Fibroblast of peridontal ligament (primary cell): ENCODE data around the gene KCNH1.
"Not testable (repeated sequence)": the region's sequence is repeated elsewhere in the genome, so short reads cannot be mapped to it uniquely, and the experiment has no call there.

ENCODE experiments used
- DNase-seq: peaks from one replicate; pipeline ENCODE4 v3.0.0-alpha.2; 2010; ENCODE audit errors: extremely low read depth

Gene KCNH1

GRCh38 chr1:211095381-211095780 is 38.6 kb downstream of the KCNH1 start:
- DNase-seq, result no peak

- DNase-seq, result no peak
These were observed 41.0 kb downstream of the KCNH1 start for GRCh38 chr1:211092955-211093354.

DNA sequence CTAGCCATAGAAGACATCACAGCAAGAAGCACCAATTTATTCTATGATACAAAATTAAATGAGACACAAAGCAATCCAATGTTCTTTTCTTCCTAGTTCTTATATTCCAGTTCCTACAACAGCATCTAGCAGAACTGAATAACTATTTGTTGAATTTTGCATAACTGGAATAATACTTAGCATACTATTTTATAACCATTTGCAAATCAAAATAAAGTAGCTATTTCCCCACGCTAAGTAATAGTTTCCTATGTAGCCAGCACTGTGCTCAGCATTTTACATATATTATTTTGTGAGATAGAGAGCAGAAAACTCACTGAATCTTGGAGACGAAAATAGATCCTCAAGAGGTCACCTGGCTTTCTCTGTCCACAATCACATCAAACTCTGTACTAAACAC is 42.1 kb downstream of the KCNH1 start:
- DNase-seq, result no peak

DNA sequence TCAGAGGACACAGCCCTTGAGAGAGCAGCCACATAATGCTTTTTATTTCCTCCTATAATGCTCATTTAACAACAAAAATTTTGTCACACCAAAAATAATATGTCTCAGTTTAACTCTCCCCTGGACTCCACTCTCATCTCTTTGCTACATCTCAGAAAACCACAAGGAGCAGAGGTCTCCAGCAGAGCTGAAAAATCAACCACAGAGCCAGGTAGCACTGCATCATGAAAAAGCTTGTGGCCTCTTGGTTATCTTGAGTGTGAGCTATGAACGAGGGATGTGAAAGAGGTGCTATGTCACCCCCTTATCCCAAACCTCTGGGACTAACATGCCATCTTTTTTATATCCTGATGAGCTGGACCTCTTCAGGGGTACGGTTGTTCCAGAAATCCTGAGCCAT is 44.4 kb downstream of the KCNH1 start:
- no peak for DNase-seq

GRCh38 chr1:211088156-211088555 is 45.8 kb downstream of the KCNH1 start:
- no peak for DNase-seq

DNA sequence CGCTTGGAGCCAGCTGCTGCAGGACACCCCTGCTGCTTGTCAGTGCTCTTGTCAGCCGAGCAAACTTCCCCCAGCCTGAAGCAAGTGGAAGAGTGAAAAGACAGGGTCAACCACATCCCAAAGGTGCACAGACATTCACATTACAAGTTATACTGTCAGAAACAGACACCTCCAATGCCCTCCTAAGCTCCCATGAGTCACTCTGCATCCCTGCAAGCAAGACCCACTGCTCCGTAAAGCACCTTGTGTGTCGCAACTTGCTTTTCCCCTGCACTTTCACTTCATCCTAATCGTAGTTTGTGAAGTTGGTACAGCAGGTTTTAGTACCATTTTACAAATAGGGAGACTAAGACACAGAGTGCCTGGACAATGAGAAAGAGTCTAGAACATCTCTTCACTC is 51.1 kb downstream of the KCNH1 start:
- no peak for DNase-seq

- DNase-seq, result not testable (repeated sequence)
These were observed 52.5 kb downstream of the KCNH1 start for GRCh38 chr1:211081447-211081846.

DNA sequence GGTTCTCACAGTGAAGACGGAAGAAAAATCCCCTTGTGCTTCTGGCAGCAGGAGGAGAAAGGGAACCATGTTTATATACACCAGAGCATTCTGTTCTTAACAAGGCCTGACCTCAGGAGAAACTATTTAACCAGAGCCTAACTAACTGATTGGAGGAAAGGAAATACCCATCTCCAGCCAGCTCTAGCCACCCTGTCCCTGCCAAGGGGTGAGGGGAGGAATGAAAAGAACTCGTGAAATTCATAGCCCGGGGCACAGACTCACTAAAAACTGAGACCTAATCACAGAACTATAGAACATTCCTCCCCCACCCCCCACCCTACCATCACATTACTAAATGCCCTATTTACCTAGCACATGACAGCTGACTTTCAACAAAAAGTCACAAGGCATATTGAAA is 65.0 kb downstream of the KCNH1 start:
- no peak for DNase-seq

- DNase-seq, result no peak
These were observed 67.1 kb downstream of the KCNH1 start for GRCh38 chr1:211066781-211067384.

DNA sequence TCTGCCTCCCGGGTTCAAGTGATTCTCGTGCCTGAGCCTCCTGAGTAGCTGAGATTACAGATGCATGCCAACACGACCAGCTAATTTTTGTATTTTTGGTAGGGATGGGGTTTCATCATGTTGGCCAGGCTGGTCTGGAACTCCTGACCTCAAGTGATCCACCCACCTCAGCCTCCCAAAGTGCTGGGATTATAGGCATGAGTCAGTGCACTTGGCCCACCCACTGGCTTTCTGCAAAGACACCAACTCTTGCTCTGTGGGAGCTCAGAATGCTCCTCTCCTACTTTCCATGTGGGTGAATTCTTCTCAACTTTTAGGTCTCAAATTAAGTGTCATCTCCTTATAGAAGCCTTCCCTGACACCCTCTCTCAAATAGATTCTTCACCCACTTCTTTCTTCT is 92.1 kb downstream of the KCNH1 start:
- not testable (repeated sequence) for DNase-seq

- peak; percentile 70 for DNase-seq
These were observed 96.9 kb downstream of the KCNH1 start for GRCh38 chr1:211037095-211037494.

DNA sequence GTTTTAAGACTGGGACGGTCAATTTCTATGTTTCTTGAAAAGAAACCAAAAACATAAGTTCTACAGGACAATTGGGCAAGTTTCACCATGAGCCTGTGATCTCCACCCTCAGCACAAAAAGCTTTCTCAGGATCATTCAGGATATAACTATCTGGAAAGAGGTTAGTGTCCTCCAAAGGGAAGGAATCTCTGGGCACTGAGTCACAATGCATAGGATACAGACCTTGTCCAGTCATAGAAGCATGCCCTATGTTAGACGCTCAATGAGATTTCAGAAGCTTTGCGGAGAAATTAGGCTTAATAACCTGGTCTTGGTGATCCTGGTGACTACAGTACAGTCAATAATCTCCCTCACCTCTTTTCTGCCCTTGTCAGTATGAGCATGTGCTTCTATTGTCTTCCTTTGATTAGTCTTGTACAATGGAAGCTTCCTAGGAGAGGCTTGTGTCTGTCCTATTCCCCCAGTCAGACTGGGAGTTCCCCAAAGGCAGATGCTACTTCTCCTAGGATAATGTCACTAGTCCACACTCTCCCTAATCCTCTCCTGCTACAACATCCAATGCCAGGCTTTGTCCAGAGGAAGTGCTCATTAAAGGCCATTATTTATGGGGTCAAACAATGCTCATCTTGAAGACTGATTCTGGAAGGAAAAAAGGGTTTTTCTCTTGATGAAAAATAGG is 97.4 kb downstream of the KCNH1 start:
- DNase-seq, result no peak

DNA sequence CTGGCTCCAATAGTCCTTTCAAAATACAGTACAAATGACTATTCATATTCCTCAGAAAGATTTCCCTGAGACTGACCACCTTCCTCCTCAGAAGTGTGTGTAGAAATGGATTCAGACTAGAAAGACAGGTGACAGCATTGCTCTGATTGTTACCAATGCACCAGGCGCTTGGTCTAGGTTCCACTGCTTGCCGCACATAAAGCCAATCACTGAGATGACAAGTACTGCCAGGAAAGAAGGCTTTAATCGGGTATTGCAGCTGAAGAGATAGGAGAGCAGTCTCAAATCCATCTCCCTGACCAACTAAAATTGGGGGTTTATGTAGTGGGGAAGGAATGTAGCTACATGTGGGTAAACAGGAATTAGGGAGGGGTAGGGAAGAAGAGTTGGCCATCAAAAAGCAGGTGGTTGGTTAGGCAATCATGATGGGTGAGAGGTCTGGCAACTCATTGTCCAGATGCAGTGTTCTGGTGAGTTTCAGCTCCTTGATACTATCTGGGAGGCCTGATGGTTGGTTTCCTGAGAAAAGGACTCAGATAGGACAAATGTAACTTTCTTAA is 98.0 kb downstream of the KCNH1 start:
- no peak for DNase-seq

GRCh38 chr1:211033921-211034525 is 99.9 kb downstream of the KCNH1 start:
- peak; percentile 15 for DNase-seq

DNA sequence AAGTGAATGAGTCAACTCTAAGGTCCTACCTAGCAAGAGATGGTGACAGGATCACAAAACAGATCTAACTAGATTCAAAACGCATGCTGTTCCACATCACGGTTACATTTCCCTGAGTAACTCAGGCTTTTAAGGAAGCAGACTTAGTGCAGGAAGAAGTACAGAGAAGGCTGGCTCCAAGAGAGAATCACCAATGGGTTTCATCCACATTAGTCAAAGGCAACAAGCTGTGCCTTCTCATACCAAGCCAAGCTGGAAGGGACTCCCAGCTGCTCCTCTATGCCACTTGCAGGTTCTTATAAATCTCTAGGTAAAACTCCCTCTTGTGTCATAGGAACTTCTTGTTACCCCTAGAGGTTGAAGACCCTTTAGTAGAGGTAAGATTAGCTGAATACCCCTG is 109.0 kb downstream of the KCNH1 start:
- no peak for DNase-seq

DNA sequence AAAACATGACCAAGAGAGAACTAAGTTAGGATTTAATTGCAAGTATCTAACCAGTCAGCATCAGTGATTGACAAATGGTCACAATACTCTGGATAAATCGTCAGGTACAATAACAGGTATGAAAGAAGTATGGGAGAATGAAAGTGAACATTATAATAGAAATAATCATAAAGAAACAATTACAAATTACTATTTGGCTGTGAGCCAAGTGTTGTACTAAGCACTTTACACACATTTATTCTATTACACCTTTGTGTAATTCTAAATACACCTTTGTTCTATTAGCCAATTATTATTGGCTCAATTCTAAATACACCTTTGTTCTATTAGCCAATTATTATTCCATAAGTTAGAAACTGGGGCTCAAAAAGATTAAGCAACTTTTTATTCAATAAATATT is 114.7 kb downstream of the KCNH1 start:
- no peak for DNase-seq

- DNase-seq, result no peak
These were observed 115.3 kb downstream of the KCNH1 start for GRCh38 chr1:211018690-211019089.

- no peak for DNase-seq
These were observed 116.8 kb downstream of the KCNH1 start for GRCh38 chr1:211017075-211017718.

DNA sequence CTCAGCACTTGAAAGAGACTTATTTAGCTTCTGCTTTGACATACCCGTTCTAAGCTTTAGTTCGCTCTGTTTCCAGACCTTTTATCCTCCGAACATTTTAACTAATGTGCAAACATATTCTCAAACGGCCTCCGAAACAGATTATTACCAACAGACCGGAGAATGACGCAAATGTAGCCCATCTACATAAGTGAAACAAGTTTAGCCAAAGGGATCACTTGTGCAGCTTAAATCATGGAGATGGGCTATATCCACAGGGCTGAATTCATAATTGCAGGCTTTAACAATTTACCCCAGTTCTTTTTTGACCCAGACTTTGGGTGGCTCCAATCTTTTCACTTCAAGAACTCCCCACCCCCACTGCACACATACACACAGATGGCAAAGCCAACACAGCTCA is 119.7 kb downstream of the KCNH1 start:
- no peak for DNase-seq

DNA sequence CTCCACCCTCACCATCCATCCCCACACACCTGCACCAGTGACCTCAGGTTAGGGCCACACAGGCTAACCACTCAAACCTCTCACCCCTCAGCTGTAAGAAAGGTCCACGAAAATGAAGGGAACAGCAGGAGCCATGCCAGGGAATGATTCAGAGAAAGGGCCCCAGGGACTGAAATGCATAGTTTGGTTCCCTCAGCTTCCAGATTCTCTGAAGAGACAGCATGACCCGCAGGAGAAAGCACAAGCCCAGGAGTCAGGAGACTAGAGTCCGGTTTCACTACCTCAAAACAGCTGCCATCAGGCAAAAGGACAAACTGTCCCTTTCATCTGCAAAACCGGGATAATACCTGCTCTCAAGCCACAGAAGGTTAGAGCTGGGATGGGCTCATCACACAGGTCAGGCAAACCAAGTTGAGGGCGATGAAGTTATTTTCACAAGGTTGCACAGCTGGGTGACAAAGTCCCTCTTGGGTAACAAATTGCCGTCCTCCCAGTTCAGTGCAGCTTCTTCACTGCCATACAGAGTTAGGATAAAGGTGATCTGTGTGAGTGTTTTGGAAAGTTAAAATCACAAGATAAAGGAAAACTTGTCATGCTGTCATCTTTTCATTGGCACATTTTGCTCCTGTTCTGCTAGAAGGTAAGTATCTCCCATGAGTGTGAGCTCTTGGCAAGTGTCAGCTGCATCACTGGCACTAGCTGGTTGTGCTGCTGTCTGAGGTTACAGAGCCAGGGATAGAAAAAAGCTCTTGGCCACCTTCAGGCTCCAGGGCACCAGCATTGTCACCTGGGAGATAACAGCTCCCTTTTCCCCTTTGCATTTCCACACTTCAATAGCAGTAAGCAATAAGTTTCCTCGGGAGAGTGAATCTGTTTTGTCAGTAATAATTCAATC is 120.4 kb downstream of the KCNH1 start:
- peak; percentile 9 for DNase-seq

GRCh38 chr1:211011128-211011527 is 122.8 kb downstream of the KCNH1 start:
- DNase-seq, result not testable (repeated sequence)

- DNase-seq, result no peak
These were observed 124.0 kb downstream of the KCNH1 start for GRCh38 chr1:211009944-211010343.
